Measurements from ENCODE around the gene GPRC6A.

GPRC6A gene

DNA sequence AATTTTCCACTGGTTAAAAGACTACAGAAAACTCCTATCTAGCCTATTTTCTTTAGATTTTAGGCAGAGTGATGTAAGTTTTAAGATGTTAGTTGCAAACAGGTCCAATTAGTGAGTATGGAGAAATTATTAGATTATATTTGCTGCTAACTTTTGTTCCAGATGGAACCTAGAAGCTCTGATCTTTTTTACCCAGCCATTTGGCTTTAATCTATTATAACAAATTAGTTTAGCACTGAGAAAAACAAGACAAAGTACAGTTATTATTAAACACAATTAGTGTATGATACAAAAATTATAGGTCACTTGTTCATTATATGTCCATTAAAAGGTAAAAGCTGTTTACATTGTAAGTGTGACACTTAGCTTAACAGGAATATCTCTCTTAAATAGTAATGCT is 65.8 kb downstream of the GPRC6A start:
- H3K18ac ChIP-seq (ENCODE audit: low read length), result no peak overlapping the region
- H3K79me2 ChIP-seq (ENCODE audit: control insufficient read depth, insufficient read depth, low read length, poor library complexity), result no peaks in the 10 kb centered on the region
- H4K91ac ChIP-seq (ENCODE audit: low read depth, low read length), result no peak overlapping the region
- H2BK12ac ChIP-seq (ENCODE audit: low read length), result no peak overlapping the region
- H3K4me1 ChIP-seq (ENCODE audit: control insufficient read depth in 1 of 2, insufficient read depth in 2 of 2, low read length in 2 of 2), result peaks cover 6 to 10% of the 10 kb centered on the region in 2 experiments
- H3K23ac ChIP-seq (ENCODE audit: low read length), result no peak overlapping the region
- DNase-seq, result no peak
- no peaks in the 10 kb centered on the region for H3K79me1 ChIP-seq (ENCODE audit: low read length)
- no peak overlapping the region for H2BK5ac ChIP-seq (ENCODE audit: low read depth, low read length, poor library complexity)
- H4K8ac ChIP-seq (ENCODE audit: low read depth, low read length), result no peak overlapping the region
- H3K4ac ChIP-seq (ENCODE audit: low read depth, low read length), result no peak overlapping the region
- H3K4me2 ChIP-seq (ENCODE audit: low read length), result no peak overlapping the region
- H3K27ac ChIP-seq (ENCODE audit: low read depth, low read length), result no peak overlapping the region
- H2BK120ac ChIP-seq (ENCODE audit: insufficient read depth, low read length, poor library complexity), result no peak overlapping the region
- H4K12ac ChIP-seq (ENCODE audit: low read depth, low read length), result no peak overlapping the region
- H3K27me3 ChIP-seq (ENCODE audit: insufficient read depth, low read length), result peaks cover 16% of the 10 kb centered on the region
- H3K9me3 ChIP-seq (ENCODE audit: insufficient read depth, low read depth, low read length), result no peaks in the 10 kb centered on the region
- no peak overlapping the region for H3K9ac ChIP-seq (ENCODE audit: low read length)
- no peaks in the 10 kb centered on the region for H3K36me3 ChIP-seq (ENCODE audit: control insufficient read depth in 1 of 2, insufficient read depth in 2 of 2, low read length in 2 of 2)
- no peak overlapping the region for H2AK5ac ChIP-seq (ENCODE audit: low read length)
- no peak overlapping the region for H3K14ac ChIP-seq (ENCODE audit: low read length)
- H3K4me3 ChIP-seq (ENCODE audit: low read depth, low read length), result no peak overlapping the region
- no peak overlapping the region for H2AFZ ChIP-seq (ENCODE audit: insufficient read depth, low read length, poor library complexity)

DNA sequence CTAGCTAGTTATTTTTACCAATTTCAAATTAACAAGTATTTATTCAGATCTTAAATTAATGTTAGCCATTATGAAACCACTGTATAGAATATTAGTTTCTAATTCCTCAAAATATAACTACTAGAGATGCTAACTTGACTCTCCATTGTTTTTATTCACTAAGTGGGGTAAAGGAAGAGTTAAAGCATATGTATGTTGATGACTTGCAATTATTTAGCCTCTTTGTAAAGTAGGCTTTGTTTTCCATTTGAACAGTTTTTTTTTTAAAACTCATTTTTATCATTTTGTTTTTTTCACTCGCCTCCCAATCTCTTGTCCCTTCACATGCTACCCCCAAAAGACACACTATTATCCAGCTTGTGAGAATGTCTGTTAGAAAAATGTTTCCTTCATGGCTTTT is 66.6 kb downstream of the GPRC6A start:
- no peaks in the 10 kb centered on the region for H3K36me3 ChIP-seq (ENCODE audit: control insufficient read depth in 1 of 2, insufficient read depth in 2 of 2, low read length in 2 of 2)
- WGBS (ENCODE audit: extremely low coverage, insufficient coverage, insufficient read length), result no CpG with 5 or more reads among the region's 1 CpG

GRCh38 chr6:116761779-116762178 is 67.1 kb downstream of the GPRC6A start:
- H3K4me3 ChIP-seq (ENCODE audit: low read depth, low read length), result no peak overlapping the region
- no peak overlapping the region for H2BK5ac ChIP-seq (ENCODE audit: low read depth, low read length, poor library complexity)
- no peak overlapping the region for H3K14ac ChIP-seq (ENCODE audit: low read length)
- H4K91ac ChIP-seq (ENCODE audit: low read depth, low read length), result no peak overlapping the region
- no peak overlapping the region for H2AK5ac ChIP-seq (ENCODE audit: low read length)
- H2AFZ ChIP-seq (ENCODE audit: insufficient read depth, low read length, poor library complexity), result no peak overlapping the region
- DNase-seq, result no peak
- H3K36me3 ChIP-seq (ENCODE audit: control insufficient read depth in 1 of 2, insufficient read depth in 2 of 2, low read length in 2 of 2), result no peaks in the 10 kb centered on the region
- WGBS (ENCODE audit: extremely low coverage, insufficient coverage, insufficient read length), result no CpG with 5 or more reads among the region's 4 CpGs
- no peaks in the 10 kb centered on the region for H3K79me1 ChIP-seq (ENCODE audit: low read length)
- H3K23ac ChIP-seq (ENCODE audit: low read length), result no peak overlapping the region
- H3K27ac ChIP-seq (ENCODE audit: low read depth, low read length), result no peak overlapping the region
- no peaks in the 10 kb centered on the region for H3K79me2 ChIP-seq (ENCODE audit: control insufficient read depth, insufficient read depth, low read length, poor library complexity)
- H3K4me2 ChIP-seq (ENCODE audit: low read length), result no peak overlapping the region
- no peaks in the 10 kb centered on the region for H3K9me3 ChIP-seq (ENCODE audit: insufficient read depth, low read depth, low read length)
- no peak overlapping the region for H4K12ac ChIP-seq (ENCODE audit: low read depth, low read length)
- H4K8ac ChIP-seq (ENCODE audit: low read depth, low read length), result no peak overlapping the region
- no peak overlapping the region for H3K4ac ChIP-seq (ENCODE audit: low read depth, low read length)
- peaks cover 6 to 10% of the 10 kb centered on the region in 2 experiments for H3K4me1 ChIP-seq (ENCODE audit: control insufficient read depth in 1 of 2, insufficient read depth in 2 of 2, low read length in 2 of 2)
- peaks cover 16% of the 10 kb centered on the region for H3K27me3 ChIP-seq (ENCODE audit: insufficient read depth, low read length)
- no peak overlapping the region for H3K18ac ChIP-seq (ENCODE audit: low read length)
- H3K9ac ChIP-seq (ENCODE audit: low read length), result no peak overlapping the region
- no peak overlapping the region for H2BK12ac ChIP-seq (ENCODE audit: low read length)
- no peak overlapping the region for H2BK120ac ChIP-seq (ENCODE audit: insufficient read depth, low read length, poor library complexity)

More for the DNA sequence above, 66.6 kb downstream of the GPRC6A start:
- H2BK5ac ChIP-seq (ENCODE audit: low read depth, low read length, poor library complexity), result no peak overlapping the region
- peaks cover 6 to 10% of the 10 kb centered on the region in 2 experiments for H3K4me1 ChIP-seq (ENCODE audit: control insufficient read depth in 1 of 2, insufficient read depth in 2 of 2, low read length in 2 of 2)
- H3K9ac ChIP-seq (ENCODE audit: low read length), result no peak overlapping the region
- no peak overlapping the region for H2BK12ac ChIP-seq (ENCODE audit: low read length)
- no peak overlapping the region for H2AK5ac ChIP-seq (ENCODE audit: low read length)
- H3K9me3 ChIP-seq (ENCODE audit: insufficient read depth, low read depth, low read length), result no peaks in the 10 kb centered on the region
- no peak overlapping the region for H3K18ac ChIP-seq (ENCODE audit: low read length)
- no peak overlapping the region for H3K27ac ChIP-seq (ENCODE audit: low read depth, low read length)
- H3K4me2 ChIP-seq (ENCODE audit: low read length), result no peak overlapping the region
- no peak overlapping the region for H3K23ac ChIP-seq (ENCODE audit: low read length)
- no peak overlapping the region for H3K14ac ChIP-seq (ENCODE audit: low read length)
- peaks cover 16% of the 10 kb centered on the region for H3K27me3 ChIP-seq (ENCODE audit: insufficient read depth, low read length)
- H3K79me2 ChIP-seq (ENCODE audit: control insufficient read depth, insufficient read depth, low read length, poor library complexity), result no peaks in the 10 kb centered on the region
- H3K79me1 ChIP-seq (ENCODE audit: low read length), result no peaks in the 10 kb centered on the region
- no peak overlapping the region for H4K12ac ChIP-seq (ENCODE audit: low read depth, low read length)
- no peak overlapping the region for H4K8ac ChIP-seq (ENCODE audit: low read depth, low read length)
- no peak overlapping the region for H3K4me3 ChIP-seq (ENCODE audit: low read depth, low read length)
- no peak overlapping the region for H2AFZ ChIP-seq (ENCODE audit: insufficient read depth, low read length, poor library complexity)
- H3K4ac ChIP-seq (ENCODE audit: low read depth, low read length), result no peak overlapping the region
- DNase-seq, result no peak
- H2BK120ac ChIP-seq (ENCODE audit: insufficient read depth, low read length, poor library complexity), result no peak overlapping the region
- no peak overlapping the region for H4K91ac ChIP-seq (ENCODE audit: low read depth, low read length)

GRCh38 chr6:116745176-116745575 is 83.7 kb downstream of the GPRC6A start:
- Histone ChIP-seq H3K79me2 (ENCODE audit: control insufficient read depth, insufficient read depth, low read length, poor library complexity) (no peaks in the 10 kb centered on the region), H2AFZ (ENCODE audit: insufficient read depth, low read length, poor library complexity) (no peak overlapping the region), H3K4me2 (ENCODE audit: low read length) (no peak overlapping the region), H3K9ac (ENCODE audit: low read length) (no peak overlapping the region), H3K4me1 (ENCODE audit: control insufficient read depth in 1 of 2, insufficient read depth in 2 of 2, low read length in 2 of 2) (no peaks in the 10 kb centered on the region), H2BK5ac (ENCODE audit: low read depth, low read length, poor library complexity) (no peak overlapping the region), H3K36me3 (ENCODE audit: control insufficient read depth in 1 of 2, insufficient read depth in 2 of 2, low read length in 2 of 2) (no peaks in the 10 kb centered on the region), H2AK5ac (ENCODE audit: low read length) (no peak overlapping the region), H3K79me1 (ENCODE audit: low read length) (no peaks in the 10 kb centered on the region), H4K8ac (ENCODE audit: low read depth, low read length) (no peak overlapping the region), H2BK120ac (ENCODE audit: insufficient read depth, low read length, poor library complexity) (no peak overlapping the region), H3K23ac (ENCODE audit: low read length) (no peak overlapping the region), H2BK12ac (ENCODE audit: low read length) (no peak overlapping the region), H3K4me3 (ENCODE audit: low read depth, low read length) (no peak overlapping the region), H4K91ac (ENCODE audit: low read depth, low read length) (no peak overlapping the region), H3K14ac (ENCODE audit: low read length) (no peak overlapping the region), H3K4ac (ENCODE audit: low read depth, low read length) (no peak overlapping the region), H3K27me3 (ENCODE audit: insufficient read depth, low read length) (no peaks in the 10 kb centered on the region), H3K27ac (ENCODE audit: low read depth, low read length) (no peak overlapping the region), H4K12ac (ENCODE audit: low read depth, low read length) (no peak overlapping the region), H3K18ac (ENCODE audit: low read length) (no peak overlapping the region), H3K9me3 (ENCODE audit: insufficient read depth, low read depth, low read length) (no peaks in the 10 kb centered on the region)
- no CpG with 5 or more reads among the region's 5 CpGs for WGBS (ENCODE audit: extremely low coverage, insufficient coverage, insufficient read length)
- DNase-seq, result no peak
